H1 (cell line): ENCODE measurements around the gene DOK6. TPM values are rescaled to one million over a fixed set of nuclear protein-coding genes. Genes with fewer than 3 reads are reported as not detected.

Experiments
- ATF2 ChIP-seq: IDR thresholded peaks from 2 replicates; pipeline ENCODE4 v1.6.1; 2012; ENCODE audit warnings: low read length, inconsistent platforms
- EZH2 ChIP-seq: fragments of 200-600 bp; sonication (generic); IDR thresholded peaks from 2 replicates; pipeline ENCODE4 v1.7.1; 2012; ENCODE audit warnings: low read depth, mild to moderate bottlenecking, moderate library complexity, low read length, inconsistent platforms; ENCODE audit not compliant: severe bottlenecking
- SIRT6 ChIP-seq: IDR thresholded peaks from one replicate; pipeline ENCODE4 v1.7.1; 2012; ENCODE audit warnings: low read length, inconsistent platforms
- polyA plus RNA-seq, 7 experiments: library from polyadenylated mRNA; depleted of rRNA in 3 of 7; stranded (reverse) in 5 of 7; unstranded in 2 of 7; fragments of >200 nt in 5 of 7; fragments of 200-250 nt in 2 of 7; gene quantifications; 1 replicate in 5 of 7; 2 replicates in 1 of 7; 4 replicates in 1 of 7; pipeline versions ENCODE4 v1.2.1 to v1.2.3, GENCODE V29; 2011 to 2013; ENCODE audit warnings: missing spikeins in 2 of 7, mixed read lengths in 2 of 7
- total RNA-seq: library from RNA; stranded (reverse); fragmentation: NEBNext Ultra II Directional; extraction: Animal tissue kit (Norgen Biotek cat#: 25700); gene quantifications from 2 replicates; pipeline ENCODE4 v1.2.1, GENCODE V29; 2021

DOK6 gene
- total and polyA plus RNA-seq, 2 of the 8 experiments (the other 6 are each of a cell fraction or from before 2014, with no cell fraction given): 0.33 to 0.50 TPM

- TF ChIP-seq ATF2: no peak
- TF ChIP-seq SIRT6: no peak
- no peak for TF ChIP-seq EZH2
Observed at GRCh38 chr18:69357590-69357989, 43.1 kb upstream of the DOK6 start (continued).
